NCI-H2227 treated with DMSO at 0.1 percent for 48 hours (cell line): ENCODE measurements around the gene HSPB6.

ENCODE experiments used
- DNase-seq: peaks from one replicate; lab custom pipeline; 2025; lab: John Stamatoyannopoulos, UW

Gene HSPB6

GRCh38 chr19:35716801-35717664, 39.8 kb downstream of the HSPB6 start:
- peak; percentile 99 for DNase-seq

- DNase-seq, result peak; percentile 92
These were observed 40.6 kb downstream of the HSPB6 start for GRCh38 chr19:35715981-35716800.

- no peak for DNase-seq
These were observed 41.4 kb downstream of the HSPB6 start for GRCh38 chr19:35715355-35715809.

- peak; percentile 46 for DNase-seq
These were observed 42.1 kb downstream of the HSPB6 start for GRCh38 chr19:35714601-35715354.

GRCh38 chr19:35713904-35714495, 42.8 kb downstream of the HSPB6 start:
- no peak for DNase-seq

GRCh38 chr19:35713506-35713850, 43.4 kb downstream of the HSPB6 start:
- DNase-seq, result no peak

GRCh38 chr19:35712567-35713505, 44.0 kb downstream of the HSPB6 start:
- DNase-seq, result no peak

GRCh38 chr19:35710784-35711723, 45.8 kb downstream of the HSPB6 start:
- no peak for DNase-seq

- DNase-seq, result no peak
These were observed 48.4 kb downstream of the HSPB6 start for GRCh38 chr19:35708391-35708790.
